NCI-H82 treated with DMSO at 0.1 percent for 48 hours (cell line): ENCODE results near the gene PTPN11.
"Not testable (repeated sequence)": the region's sequence is repeated elsewhere in the genome, so short reads cannot be mapped to it uniquely, and the experiment has no call there.

ENCODE experiments used
- DNase-seq: peaks from one replicate; lab custom pipeline; 2025; ENCODE audit not compliant: unreplicated experiment; lab: John Stamatoyannopoulos, UW

PTPN11 gene

DNA sequence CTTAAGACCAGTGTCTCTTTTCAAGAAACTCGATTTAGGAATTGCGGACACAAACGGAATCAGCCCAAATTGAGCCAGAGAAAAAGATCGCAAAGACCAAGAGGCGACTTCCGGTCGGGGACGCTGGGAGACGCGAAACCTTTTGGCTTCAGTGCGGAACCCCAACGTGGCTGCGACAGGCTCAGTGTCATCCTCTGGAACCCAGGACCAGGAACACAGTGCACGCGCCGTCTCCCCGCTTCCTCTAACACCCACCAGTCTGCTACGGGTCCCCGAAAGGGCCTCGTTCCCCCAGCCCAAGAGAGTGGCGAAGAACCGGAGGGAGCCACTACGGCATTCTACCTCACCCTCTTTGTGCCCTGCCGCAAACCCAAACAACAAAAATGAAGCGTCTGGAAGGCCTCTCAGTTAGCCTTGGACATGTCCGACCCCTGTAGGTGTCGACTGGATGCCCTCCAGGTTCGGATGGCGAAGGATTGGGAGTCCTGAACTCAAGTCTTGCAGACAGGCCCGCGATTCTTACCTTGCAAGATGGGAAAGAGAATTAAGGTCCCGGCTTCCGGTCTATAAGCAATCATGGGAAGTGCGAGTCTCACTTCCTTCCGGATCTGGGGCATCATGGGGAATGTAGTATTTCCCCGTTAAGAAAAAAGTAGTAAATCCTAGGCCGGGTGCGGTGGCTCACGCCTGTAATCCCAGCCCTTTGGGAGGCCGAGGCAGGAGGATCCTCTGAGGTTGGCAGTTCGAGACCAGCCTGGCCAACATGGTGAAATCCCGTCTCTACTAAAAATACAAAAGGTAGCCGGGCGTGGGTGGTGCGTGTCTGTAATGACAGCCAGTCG, 9.5 kb upstream of the PTPN11 start, which contains the start of gene RPL6:
RPL6 (minus strand) TSS at position 542 of the 842 bp plus-strand sequence. CDS start 949 bp downstream, outside the sequence.
- peak; percentile 91 for DNase-seq

DNA sequence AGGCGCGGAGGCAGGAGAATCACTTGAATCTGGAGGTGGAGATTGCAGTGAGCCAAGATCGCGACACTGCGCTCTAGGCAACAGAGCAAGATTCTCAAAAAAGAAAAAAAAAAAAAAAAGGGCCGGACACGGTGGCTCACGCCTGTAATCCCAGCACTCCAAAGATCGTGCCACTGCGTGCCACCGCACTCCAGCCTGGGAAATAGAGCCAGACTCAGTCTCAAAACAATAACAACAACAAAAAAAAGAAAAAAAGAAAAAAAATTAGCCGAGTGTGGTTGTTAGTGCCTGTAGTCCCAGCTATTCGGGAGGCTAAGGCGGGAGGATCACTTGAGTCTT, 8.9 kb upstream of the PTPN11 start:
- DNase-seq: no peak

DNA sequence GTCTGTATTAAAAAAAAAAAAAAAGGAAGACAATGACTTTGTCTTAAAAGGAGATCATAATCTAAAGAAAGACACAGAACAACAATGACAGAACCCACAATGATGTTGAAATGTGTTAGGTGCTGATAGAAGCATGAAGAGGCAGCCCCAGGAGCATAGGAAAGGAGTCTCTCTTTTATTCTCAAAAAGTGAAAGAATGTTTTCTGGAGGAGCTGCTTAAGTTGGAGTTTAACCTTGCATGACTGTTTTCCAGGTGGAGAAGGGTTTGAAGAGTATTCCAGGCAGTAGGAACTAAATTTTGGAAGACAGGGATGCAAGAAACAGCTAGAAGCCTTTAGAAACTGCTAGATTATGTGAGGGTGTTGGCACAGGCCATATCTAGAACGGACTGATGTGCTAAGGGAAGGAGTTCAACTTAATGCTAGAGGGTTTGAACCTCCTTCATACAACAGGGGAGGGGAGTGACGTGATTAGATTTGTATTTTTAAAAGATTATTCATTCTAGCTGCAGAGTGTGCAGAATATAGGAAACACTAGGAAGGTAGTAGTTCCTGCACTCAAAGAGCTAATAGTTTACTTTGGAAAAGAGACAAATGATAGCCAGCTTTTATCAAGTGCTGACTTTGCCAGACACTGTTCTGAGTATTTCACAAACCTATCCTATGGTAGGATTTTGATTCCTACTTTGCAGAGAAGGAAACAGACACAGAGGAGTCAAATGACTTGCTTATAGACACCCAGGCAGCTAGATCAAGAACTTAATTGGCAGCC, 4.7 kb upstream of the PTPN11 start:
- DNase-seq: no peak

DNA sequence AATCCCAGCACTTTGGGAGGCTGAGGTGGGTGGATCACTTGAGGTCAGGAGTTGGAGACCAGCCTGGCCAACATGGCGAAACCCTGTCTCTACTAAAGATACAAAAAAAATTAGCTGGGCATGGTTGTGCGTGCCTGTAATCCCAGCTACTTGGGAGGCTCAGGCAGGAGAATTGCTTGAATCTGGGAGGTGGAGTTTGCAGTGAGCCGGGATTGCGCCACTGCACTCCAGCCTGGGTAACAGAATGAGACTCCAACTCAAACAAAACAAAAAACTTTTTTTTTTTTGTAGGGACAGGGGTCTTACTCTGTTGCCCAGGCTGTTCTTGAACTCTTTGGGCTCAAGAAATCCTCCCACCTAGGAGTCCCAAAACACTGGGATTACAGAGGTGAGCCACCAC, 3.3 kb upstream of the PTPN11 start:
- not testable (repeated sequence) for DNase-seq

DNA sequence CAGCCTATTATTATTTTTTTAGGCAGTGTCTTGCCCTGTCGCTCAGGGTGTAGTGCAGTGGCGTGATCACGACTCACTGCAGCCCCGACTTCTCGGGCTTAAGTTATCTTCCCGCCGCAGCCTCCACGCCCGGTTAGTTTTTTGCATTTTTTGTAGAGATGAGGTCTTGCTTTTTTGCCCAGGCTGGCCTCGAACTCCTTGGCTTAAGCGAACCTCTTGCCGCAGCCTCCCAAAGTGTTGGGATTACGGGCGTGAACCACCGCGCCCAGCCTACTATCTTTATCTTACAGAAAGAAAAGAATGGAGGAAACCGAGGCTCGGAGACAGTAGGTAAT, 507 bp upstream of the PTPN11 start:
- DNase-seq: no peak

DNA sequence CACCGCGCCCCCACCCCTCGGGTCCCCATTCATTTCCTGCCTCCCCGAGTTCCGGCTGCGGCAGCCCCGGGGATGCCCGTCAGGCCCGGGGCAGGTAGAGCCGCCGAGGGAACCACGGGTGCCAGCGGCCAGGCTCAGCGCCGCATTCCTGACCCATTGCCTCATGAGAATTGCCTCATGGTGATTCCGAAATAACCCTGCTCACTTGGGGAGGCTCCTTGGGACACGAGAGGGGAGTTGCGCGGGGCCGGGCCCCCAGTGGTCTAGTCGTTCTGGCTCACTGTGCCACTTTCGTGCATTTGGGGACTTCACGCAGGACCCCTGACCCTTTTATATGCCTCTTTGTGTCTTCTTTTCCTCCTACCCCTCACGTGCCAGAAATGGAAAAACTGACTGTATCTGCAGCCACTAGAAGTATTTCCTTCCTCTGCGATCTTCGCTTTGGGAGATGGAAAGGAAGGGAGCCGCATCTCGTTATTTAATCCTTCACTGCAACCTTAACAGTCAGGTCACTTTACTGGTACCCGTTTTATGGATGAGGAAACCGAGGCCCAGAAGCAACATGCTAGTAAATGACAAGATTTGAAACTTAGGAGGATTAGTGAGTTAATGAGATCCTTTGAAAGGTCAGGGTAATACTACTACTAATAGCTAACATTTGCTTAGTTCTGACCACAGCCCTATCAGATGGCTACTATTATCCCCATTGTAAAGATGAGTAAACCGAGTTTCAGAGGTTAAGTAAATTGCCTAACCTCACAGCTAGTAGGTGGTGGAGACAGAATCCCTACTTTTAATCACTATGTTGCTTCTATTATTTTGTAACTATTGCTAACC, 768 bp downstream of the PTPN11 start:
- DNase-seq: no peak

DNA sequence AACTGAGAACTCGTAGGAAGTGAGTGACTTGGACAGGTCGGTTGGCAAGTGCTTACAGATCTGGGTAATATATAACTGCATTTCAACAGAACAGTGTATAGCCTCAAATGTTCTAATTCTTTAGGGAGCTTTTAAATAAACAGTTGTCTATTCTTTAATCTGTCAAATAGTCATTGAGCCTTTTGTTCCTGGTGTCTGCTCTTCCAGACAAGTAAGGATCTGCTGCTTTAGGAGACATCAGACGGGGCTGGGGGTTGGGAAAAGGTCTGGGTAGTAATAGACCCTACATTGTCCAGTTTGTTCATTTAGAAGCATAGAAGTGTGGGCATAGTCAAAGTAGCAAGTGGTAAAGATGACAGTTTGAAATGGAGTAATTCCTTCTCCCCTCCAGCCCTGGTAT, 2.0 kb downstream of the PTPN11 start:
- DNase-seq: no peak

DNA sequence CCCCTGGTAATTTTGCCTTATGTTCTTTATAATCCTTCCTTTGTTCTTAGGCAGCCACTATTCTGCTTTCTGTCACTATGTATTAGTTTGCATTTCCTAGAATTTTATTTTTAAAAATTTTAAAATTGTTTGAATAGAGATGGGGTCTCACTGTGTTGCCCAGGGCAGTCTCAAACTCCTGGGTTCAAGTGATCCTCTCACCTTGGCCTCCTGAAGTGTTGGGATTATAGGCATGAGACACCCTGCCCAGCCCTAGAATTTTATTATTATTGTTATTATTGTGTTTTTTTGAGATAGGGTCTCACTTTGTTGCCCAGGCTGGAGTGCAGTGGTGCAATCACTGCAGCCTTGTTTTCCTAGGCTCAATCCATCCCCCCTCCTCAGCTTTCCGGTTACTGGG, 2.6 kb downstream of the PTPN11 start:
- DNase-seq: no peak

DNA sequence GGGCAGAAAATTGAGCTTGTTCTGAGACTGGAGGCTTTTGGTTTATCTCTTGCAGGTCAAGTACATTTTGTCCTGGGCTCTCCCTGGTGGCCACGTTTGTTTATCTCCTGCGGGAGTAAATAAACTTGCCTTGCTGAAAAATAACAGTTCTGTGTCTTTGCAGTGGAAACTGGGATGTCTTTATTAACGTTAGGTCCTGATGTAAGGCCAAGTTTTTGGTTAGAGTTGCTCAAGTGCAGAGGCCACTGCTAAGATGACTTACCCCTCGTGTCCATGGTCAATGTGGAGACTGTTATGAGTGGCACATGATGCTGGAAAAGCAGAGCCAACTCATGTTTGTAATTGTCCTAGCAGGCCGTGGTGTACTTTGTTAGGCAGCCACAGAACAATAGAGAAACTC, 3.8 kb downstream of the PTPN11 start:
- no peak for DNase-seq

DNA sequence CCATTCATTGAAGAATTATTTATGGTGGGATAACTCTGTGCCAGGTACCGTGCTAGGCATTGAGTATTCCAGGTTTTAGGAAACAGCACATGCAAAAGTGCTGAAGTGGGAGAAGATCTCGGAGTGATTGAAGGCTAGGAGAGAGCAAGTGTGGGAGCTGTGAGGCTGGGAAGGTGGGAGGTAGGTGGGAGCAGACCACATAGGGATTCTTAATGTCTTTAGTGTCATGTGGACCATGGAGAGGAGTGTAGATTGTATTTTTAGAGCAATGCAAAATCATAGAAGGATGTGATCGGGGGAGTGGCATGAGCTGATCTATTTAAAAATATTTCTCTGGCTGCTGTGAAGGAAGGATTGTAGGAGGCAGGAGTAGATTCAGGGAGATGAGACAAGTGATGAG, 5.4 kb downstream of the PTPN11 start:
- DNase-seq: no peak

DNA sequence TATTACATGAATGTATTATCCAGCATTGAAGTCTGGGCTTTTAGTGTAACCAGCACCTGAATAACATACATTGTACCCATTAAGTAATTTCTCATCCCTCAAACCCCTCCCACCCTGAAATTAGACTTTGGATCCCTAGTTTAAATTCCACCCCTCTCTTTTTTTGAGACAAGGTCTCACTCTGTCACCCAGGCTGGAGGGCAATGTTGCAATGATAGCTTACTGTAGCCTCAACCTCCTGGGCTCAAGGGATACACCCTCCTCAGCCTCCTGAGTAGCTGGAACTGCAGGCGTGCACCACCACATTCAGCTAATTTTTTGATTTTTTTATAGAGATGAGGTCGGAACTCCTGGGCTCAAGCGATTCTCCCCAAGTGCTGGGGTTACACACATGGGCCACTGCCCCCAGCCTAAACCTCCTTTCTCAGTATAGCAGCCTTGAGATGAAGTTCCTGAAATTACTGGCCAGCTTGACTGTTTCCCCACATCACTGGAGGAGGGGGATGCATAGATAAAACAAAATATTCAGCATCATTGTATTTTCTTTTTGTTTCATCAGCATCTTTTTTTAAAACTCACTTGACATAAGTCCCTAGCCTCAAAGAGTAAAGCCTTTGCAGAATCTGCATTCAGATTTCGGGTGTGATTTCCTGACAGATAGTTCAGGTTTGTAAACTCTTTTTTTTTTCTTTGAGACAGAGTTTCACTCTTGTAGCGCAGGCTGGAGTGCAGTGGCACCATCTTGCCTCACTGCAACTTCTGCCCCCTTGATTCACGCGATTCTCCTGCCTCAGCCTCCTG, 7.0 kb downstream of the PTPN11 start:
- DNase-seq: no peak

DNA sequence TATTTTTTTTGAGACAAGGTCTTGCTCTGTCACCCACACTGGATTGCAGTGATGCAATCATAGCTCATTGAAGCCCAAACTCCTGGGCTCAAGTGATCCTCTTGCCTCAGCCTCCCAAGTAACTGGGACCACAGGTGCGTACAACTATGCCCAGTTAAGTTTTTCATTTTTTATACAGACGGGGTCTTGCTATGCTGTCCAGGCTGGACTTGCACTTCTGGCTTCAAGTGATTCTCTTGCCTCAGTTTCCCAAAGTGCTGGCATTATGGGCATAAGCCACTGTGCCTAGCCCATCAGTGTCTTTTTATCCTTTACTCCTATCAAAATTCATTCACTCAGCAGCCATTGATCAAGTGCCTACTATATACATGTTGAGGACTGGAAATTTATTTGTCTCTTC, 9.0 kb downstream of the PTPN11 start:
- no peak for DNase-seq

DNA sequence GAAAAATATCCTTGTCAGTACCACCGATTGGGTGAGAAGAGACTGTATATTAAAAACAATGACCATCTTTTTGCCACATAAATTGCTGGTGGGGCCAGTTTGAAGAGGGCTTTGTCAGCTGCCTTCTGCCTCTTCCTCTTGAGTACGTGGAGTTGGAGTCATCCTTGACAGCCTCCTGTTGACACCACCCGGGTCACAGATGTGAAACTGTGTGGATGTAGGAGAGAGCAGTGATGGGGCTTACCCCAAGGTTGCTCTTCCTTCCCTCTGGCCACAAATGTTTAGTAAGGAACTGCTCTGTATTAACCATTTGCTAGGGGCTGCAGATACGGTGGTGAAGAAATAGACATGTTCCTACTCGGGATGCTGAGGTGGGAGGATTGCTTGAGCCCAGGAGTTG, 12.2 kb downstream of the PTPN11 start:
- DNase-seq: no peak

DNA sequence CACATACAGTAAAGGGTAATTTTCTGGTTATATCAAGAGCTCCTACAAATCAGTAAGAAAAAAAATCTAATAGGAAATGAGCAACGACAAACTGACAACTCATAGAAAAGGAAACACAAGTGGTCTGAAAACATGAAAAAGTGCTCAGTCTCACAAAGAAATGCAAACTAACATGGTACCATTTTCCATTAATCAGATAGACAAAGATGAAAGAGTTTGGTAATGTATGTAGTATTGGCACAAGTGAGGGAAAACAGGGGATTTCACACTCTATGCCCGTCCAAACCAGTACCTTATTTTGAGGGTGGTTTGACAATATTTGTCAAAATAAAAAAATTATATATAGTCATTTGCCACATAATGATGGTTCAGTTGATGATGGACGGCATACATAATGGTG, 13.2 kb downstream of the PTPN11 start:
- no peak for DNase-seq

DNA sequence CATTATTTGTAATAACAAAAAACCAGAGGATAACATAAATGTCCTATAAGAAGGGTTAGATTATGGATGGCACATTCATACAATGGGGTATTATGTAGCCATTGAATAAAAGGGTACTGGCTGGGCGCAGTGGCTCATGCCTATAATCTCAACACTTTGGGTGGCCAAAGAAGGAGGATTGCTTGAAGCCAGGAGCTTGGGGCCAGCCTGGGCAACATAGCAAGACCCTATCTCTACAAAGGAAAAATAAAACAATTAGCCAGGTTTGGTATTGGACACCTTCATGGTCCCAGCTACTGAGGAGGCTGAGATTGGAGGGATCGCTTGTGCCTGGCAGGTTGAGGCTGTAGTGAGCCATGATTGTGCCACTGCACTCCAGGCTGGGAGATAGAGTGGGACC, 14.8 kb downstream of the PTPN11 start:
- no peak for DNase-seq

DNA sequence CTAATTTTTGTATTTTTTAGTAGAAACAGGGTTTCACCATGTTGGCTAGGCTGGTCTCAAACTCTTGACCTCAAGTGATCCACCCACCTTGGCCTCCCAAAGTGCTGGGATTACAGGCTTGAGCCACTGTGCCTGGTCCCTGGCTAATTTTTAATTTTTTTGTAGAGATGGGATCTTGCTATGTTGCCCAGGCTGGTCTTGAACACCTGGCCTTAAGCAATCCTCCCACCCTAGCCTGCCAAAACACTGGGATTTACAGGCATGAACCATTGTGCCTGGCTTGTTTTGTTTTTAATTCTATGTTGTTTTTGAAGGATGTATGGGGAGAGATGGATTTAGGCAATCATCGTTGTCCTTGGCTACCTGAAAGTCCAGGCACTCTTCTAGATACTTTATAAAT, 19.9 kb downstream of the PTPN11 start:
- not testable (repeated sequence) for DNase-seq

DNA sequence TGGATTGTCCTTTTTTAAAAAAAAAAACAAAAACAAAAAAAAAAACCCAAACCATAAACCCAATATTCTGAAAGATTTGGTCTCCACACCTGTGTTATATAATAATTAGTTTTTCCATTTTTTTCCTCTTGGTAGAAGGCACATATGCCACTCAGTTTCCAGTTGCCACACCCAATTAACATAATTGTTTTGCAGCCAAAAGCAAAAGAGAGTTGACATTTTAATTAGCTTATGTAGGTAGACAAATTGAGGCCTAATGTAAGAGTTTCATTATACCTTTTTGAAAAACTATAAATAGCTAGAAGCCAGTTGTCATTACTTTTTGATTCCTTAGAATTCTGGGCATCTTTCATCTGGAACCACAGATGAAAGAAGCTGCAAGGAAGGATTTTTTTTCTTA, 21.0 kb downstream of the PTPN11 start:
- DNase-seq: no peak

DNA sequence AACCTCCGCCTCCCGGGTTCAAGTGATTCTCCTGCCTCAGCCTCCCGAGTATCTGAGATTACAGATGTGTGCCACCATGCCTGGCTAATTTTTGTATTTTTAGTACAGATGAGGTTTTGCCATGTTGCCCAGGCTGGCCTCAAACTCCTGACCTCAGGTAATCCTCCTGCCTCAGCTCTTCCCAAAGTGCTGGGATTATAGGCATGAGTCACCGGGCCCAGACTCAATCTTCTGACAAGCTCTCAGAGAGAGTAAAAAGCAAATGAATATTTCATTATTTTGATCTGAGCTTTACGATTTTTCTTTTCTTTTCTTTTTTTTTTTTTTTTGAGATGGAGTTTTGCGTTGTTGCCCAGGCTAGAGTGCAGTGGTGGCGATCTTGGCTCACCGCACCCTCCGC, 21.9 kb downstream of the PTPN11 start:
- not testable (repeated sequence) for DNase-seq

DNA sequence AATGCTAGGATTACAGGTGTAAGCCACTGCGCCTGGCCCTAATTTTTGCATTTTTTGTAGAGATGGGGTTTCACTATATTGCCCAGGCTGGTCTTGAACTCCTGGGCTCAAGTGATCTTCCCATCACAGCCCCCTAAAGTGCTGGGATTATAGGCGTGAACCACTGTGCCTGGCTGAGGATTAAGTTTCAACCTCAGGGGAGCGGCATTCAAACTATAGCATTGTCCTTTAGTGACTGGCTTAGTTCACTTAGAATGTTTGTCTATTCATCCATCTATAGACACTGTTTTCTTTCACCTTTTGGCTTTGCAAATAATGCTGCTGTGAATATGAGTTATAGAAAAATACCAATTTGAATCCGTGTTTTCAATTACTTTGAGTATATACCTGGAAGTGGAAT, 25.2 kb downstream of the PTPN11 start:
- no peak for DNase-seq

DNA sequence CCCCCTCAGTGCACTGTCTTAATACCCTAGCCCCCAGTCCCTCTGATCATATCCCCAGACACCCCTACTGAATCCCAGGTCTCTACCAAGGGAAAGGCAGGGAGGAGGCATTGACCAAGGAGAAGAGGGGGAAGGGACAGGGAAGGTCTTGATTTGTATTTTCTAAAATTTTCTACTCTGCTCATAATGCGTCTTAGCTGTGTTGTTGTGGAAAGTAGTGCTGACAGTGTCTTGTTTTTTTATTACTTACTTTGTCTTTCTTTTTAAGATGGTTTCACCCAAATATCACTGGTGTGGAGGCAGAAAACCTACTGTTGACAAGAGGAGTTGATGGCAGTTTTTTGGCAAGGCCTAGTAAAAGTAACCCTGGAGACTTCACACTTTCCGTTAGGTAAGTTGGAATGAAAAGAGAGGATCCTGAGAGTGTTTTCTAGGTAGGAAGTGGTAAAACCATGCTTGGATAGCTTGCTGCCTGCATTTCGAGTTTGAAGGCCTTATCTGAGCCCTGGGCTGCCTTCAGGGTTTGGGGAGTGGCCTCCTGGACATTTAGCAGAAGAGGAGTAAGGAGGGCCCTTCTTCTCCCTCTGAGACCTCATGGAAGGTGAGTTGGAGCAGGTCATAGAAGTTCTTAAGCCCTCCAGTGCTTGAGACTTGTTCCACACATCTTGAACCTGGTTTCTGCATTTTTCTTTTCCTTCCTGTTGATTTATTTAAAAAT, 27.4 kb downstream of the PTPN11 start:
- DNase-seq: no peak
